ENCODE measurements around the gene TOR1A. TPM values are rescaled to one million over a fixed set of nuclear protein-coding genes. Genes with fewer than 3 reads are reported as not detected.
A peak's percentile ranks its signal among the peaks of the same experiment; 100 is the strongest.

The TOR1A gene
- total and polyA plus RNA-seq, 2 donors (not counting 1 experiment from before 2014, with no cell fraction given), result 31.5 to 80.2 TPM

DNA sequence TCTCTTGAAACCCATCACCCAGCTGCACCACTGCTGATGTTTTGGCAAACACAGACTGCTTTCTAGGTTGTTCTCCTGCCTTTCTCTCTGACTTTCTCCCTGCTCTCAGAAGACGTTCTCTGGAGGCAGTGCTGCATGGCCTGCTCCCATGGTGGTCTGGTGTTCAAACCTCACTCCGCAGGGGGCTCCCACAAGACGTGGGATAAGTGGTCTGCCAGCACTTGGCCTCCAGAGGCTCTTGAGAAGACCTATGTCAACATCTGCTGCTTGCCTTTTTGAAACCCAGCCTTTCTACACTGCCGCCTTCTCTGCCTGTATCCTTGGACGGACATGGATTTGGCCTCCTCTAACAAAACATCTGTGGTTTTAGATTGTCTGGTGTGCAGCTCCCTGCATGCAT lies 27.9 kb upstream of the TOR1A start:
- peaks cover 3% of the 10 kb centered on the region for H3K36me3 ChIP-seq (ENCODE audit: control insufficient read depth, insufficient read depth, low read length)
- H3K27ac ChIP-seq (ENCODE audit: insufficient read depth, low read length), result no peak overlapping the region
- no peak overlapping the region for H3K9ac ChIP-seq (ENCODE audit: insufficient read depth, low read length)
- no peak overlapping the region for H2AFZ ChIP-seq (ENCODE audit: low read length)
- H3K79me2 ChIP-seq (ENCODE audit: control insufficient read depth, insufficient read depth, low read length), result no peaks in the 10 kb centered on the region
- H3K4me3 ChIP-seq (replicated peaks in 1 of 4; ENCODE audit: control extremely low read depth in 1 of 4, insufficient read depth in 1 of 4, low read depth in 3 of 4, low read length in 4 of 4), result no peak overlapping the region
- H3K9me3 ChIP-seq (ENCODE audit: control insufficient read depth, insufficient read depth, low read depth, low read length), result no peaks in the 10 kb centered on the region
- TF ChIP-seq CTCF (conservative IDR thresholded peaks at IDR 0.05 in 1 of 2, IDR thresholded peaks at IDR 0.05 in 1 of 2; ENCODE audit: low read depth in 1 of 2, low read length in 2 of 2) (no peak), EZH2 (IDR thresholded peaks at IDR 0.05; ENCODE audit: low read length, missing control alignments) (no peak)
- H3K4me1 ChIP-seq (ENCODE audit: control insufficient read depth, extremely low read depth, insufficient read depth, low read length), result no peaks in the 10 kb centered on the region
- H3K27me3 ChIP-seq (ENCODE audit: control insufficient read depth, insufficient read depth, low read length), result no peaks in the 10 kb centered on the region
- H4K20me1 ChIP-seq (ENCODE audit: control insufficient read depth, extremely low read depth, insufficient read depth, low read length), result no peaks in the 10 kb centered on the region
- no peak for DNase-seq (ENCODE audit: low read depth in 2 of 2)
- no peak overlapping the region for H3K4me2 ChIP-seq (ENCODE audit: extremely low read depth, insufficient read depth, low read length)

GRCh38 chr9:129850821-129851550 lies 27.1 kb upstream of the TOR1A start:
- Histone ChIP-seq H3K4me2 (ENCODE audit: extremely low read depth, insufficient read depth, low read length) (no peak overlapping the region), H3K79me2 (ENCODE audit: control insufficient read depth, insufficient read depth, low read length) (no peaks in the 10 kb centered on the region), H3K27ac (ENCODE audit: insufficient read depth, low read length) (no peak overlapping the region), H2AFZ (ENCODE audit: low read length) (no peak overlapping the region), H3K9me3 (ENCODE audit: control insufficient read depth, insufficient read depth, low read depth, low read length) (no peaks in the 10 kb centered on the region), H3K27me3 (ENCODE audit: control insufficient read depth, insufficient read depth, low read length) (no peaks in the 10 kb centered on the region), H3K36me3 (ENCODE audit: control insufficient read depth, insufficient read depth, low read length) (peaks cover 3% of the 10 kb centered on the region), H4K20me1 (ENCODE audit: control insufficient read depth, extremely low read depth, insufficient read depth, low read length) (no peaks in the 10 kb centered on the region), H3K4me1 (ENCODE audit: control insufficient read depth, extremely low read depth, insufficient read depth, low read length) (no peaks in the 10 kb centered on the region), H3K4me3 (replicated peaks in 1 of 4; ENCODE audit: control extremely low read depth in 1 of 4, insufficient read depth in 1 of 4, low read depth in 3 of 4, low read length in 4 of 4) (no peak overlapping the region), H3K9ac (ENCODE audit: insufficient read depth, low read length) (no peak overlapping the region)
- DNase-seq (ENCODE audit: low read depth in 2 of 2), result peak in 1 of 2 donors; percentile 82
- TF ChIP-seq CTCF (conservative IDR thresholded peaks at IDR 0.05 in 1 of 2, IDR thresholded peaks at IDR 0.05 in 1 of 2; ENCODE audit: low read depth in 1 of 2, low read length in 2 of 2), result no peak

DNA sequence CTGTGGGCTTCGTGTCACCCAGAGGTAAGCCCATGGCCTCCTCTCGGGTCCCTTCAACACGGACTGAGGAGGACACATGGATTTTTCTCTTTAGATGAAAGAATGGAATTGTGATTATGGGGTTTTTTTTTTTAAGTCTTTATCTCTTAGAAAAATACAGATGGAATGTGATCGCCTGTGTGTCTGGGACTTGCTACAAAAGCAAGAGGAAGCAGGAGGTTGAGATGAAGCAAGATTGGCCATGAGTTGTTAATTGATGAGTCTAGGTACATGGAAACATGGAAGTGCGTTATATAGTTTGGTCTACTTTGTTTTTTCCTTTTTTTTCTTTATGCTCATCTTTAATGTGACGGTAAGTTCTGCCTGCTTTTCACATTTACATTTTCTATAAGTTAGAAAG lies 26.0 kb upstream of the TOR1A start:
- no peak overlapping the region for H3K4me3 ChIP-seq (replicated peaks in 1 of 4; ENCODE audit: control extremely low read depth in 1 of 4, insufficient read depth in 1 of 4, low read depth in 3 of 4, low read length in 4 of 4)
- H3K79me2 ChIP-seq (ENCODE audit: control insufficient read depth, insufficient read depth, low read length), result no peaks in the 10 kb centered on the region
- peak in 1 of 2 donors; percentile 86 for DNase-seq (ENCODE audit: low read depth in 2 of 2)
- H3K4me1 ChIP-seq (ENCODE audit: control insufficient read depth, extremely low read depth, insufficient read depth, low read length), result no peaks in the 10 kb centered on the region
- H4K20me1 ChIP-seq (ENCODE audit: control insufficient read depth, extremely low read depth, insufficient read depth, low read length), result no peaks in the 10 kb centered on the region
- H3K9ac ChIP-seq (ENCODE audit: insufficient read depth, low read length), result no peak overlapping the region
- no peaks in the 10 kb centered on the region for H3K27me3 ChIP-seq (ENCODE audit: control insufficient read depth, insufficient read depth, low read length)
- H3K9me3 ChIP-seq (ENCODE audit: control insufficient read depth, insufficient read depth, low read depth, low read length), result no peaks in the 10 kb centered on the region
- TF ChIP-seq CTCF (conservative IDR thresholded peaks at IDR 0.05 in 1 of 2, IDR thresholded peaks at IDR 0.05 in 1 of 2; ENCODE audit: low read depth in 1 of 2, low read length in 2 of 2) (no peak), EZH2 (IDR thresholded peaks at IDR 0.05; ENCODE audit: low read length, missing control alignments) (no peak)
- no peak overlapping the region for H3K27ac ChIP-seq (ENCODE audit: insufficient read depth, low read length)
- H2AFZ ChIP-seq (ENCODE audit: low read length), result no peak overlapping the region
- peaks cover 3% of the 10 kb centered on the region for H3K36me3 ChIP-seq (ENCODE audit: control insufficient read depth, insufficient read depth, low read length)
- no peak overlapping the region for H3K4me2 ChIP-seq (ENCODE audit: extremely low read depth, insufficient read depth, low read length)
